Measurements from ENCODE around the gene CPEB4. TPM values are rescaled to one million over a fixed set of nuclear protein-coding genes. Genes with fewer than 3 reads are reported as not detected.

The CPEB4 gene
- total RNA-seq, 2 donors from 2014 or later: 51.9 to 102 TPM

GRCh38 chr5:173904151-173904550, 16.0 kb downstream of the CPEB4 start:
- no peak for DNase-seq (ENCODE audit: low spot score)
- intact Hi-C loops (cut with DNase I): no loop called here

GRCh38 chr5:173907284-173907683, 19.1 kb downstream of the CPEB4 start:
- no peak for DNase-seq (ENCODE audit: low spot score)
- intact Hi-C loops (cut with DNase I): no loop called here

DNA sequence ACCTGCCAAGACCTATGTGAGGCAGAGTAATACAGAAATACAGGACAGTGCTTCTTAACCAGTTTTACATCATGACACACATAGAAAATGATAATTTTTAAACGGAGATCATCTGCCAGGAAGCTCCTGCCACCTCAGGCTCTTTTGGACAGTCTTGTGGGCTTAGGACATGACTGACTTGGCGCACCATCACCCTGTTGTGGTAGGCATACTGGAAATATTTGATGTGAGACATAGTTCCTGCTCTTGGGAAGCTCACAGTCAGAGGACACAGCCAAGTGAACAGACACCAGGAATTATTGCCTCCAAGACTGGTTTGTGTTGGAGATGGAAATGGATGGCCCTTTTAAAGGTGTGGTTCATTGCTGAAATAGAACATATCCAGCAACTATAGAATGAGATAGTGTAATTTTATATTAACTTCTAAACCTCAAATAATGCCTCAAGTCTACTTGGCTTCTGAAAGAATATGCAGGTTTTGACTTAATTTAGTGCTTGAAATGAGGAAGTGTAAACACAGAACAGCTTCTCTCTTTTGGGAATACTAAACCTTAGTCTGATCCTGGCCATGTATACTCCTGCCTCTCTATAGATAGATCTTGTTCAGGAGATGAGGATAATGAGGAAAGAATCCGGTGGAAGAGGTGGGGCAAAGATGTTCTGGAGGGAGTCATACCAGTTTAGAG, 19.7 kb downstream of the CPEB4 start:
- no peak for DNase-seq (ENCODE audit: low spot score)
- intact Hi-C loops (cut with DNase I): no loop called here

GRCh38 chr5:173909199-173909598, 21.1 kb downstream of the CPEB4 start:
- no peak for DNase-seq (ENCODE audit: low spot score)
- intact Hi-C loops (cut with DNase I): no loop called here

DNA sequence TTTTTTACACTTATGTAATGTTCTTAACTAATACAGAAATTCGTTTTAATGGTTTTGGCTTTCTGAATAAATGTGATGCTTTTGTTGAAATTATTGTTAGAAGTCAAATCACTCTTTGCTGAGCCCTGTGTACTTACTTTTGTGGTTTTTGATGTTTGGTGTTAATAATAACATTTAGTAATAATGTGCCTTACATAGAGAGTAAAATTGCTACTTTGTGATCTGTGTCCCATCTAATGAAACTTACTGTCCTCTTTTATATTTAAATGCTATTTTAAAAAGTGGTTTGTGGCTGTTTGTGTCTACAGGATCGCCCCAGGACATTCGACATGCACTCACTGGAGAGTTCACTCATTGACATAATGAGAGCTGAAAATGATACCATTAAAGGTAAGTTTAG, 22.1 kb downstream of the CPEB4 start:
- intact Hi-C loops (cut with DNase I): no loop called here
- DNase-seq (ENCODE audit: low spot score): no peak

DNA sequence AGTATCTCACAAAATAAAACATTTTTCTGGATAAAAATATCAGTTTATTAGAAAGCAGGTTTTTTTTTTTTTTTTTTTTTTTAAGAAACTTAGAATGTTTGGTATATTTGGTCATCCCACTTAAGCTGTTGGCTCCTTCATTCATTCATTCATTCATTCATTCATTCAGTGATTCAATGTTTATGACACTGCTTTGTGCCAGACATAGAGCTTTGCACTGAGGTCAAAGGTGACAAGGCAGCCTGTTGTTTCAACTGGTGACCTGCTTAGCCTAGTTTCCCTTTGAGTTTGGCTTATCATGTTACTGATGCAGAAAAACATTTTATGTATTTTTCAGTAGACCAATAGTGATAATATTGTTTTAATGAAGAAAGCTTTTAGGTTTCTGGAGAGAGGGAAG, 23.5 kb downstream of the CPEB4 start:
- no peak for DNase-seq (ENCODE audit: low spot score)
- intact Hi-C loops (cut with DNase I): no loop called here

DNA sequence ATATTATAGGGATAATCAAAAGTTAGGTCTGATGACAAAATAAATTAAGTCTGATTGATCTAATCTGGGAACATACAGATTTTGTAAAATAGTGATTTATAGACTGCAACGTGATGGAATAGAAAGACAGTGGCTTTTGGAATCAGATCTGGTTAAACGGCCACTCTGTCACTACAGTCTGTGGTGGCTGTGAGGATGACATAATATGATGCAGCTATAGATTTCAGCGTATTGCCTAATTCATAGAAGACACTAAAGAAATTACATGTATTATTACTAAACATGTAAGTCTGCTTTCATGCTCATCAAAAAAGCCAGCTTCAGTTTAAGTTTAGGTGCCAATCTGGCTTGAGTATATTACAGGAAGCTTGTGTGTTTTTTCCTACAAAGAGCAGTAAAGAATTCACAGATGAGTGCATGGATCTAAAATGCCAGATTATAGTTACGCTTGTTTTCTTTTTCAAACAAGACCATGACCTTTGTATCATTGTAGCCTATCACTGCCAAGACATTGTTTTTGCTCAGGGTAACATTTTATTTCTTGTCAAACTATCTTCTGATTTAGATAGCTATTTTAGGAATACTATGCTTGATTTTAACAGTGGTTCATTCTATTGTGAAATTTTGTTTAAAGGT, 25.7 kb downstream of the CPEB4 start:
- intact Hi-C loops (cut with DNase I): no loop called here

GRCh38 chr5:173915310-173916014, 27.3 kb downstream of the CPEB4 start:
- intact Hi-C loops (cut with DNase I): no loop called here
- no peak for DNase-seq (ENCODE audit: low spot score)

More for the DNA sequence above, 25.7 kb downstream of the CPEB4 start:
- DNase-seq (ENCODE audit: low spot score): no peak

DNA sequence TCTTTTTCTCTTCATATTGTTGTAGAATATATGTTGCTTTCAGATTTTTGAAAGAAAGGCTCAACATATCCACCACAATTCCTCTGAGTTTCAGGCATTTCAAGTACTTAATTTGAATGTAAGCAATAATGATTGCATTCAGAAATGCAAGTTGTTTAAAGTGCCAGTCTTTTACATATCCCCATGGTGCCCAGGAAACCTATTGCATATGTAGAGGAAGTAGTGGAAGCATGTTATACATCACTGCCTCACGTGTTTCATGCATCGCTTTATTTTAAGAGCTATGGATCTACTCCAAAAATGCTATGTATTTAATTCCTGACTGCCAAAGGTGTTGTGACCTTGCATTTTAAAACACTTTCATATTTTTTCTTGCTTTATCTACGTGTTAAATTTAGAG, 28.1 kb downstream of the CPEB4 start:
- intact Hi-C loops (cut with DNase I): no loop called here
- DNase-seq (ENCODE audit: low spot score): no peak

- no peak for DNase-seq (ENCODE audit: low spot score)
- intact Hi-C loops (cut with DNase I): no loop called here
Observed at GRCh38 chr5:173917788-173918786, 29.9 kb downstream of the CPEB4 start.

DNA sequence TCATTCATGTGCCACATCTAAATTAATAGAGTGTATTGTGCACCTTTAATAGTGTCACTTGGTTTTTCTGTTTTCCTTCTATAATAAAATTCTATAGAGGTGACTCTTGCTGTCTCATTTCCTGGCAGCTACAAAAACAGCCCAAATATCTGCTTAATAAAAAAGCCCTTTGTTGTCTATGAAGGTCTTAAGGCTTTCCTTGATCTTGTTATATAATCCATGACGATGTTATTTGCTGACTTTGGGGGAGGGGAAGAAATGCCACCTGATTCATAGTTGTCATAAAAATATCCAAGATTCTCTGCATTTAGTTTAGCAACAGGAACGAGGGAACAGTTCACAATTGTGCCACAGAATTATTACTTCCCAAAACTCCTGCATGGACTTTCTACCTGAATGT, 31.3 kb downstream of the CPEB4 start:
- no peak for DNase-seq (ENCODE audit: low spot score)
- intact Hi-C loops (cut with DNase I): no loop called here

- intact Hi-C loops (cut with DNase I): no loop called here
- no peak for DNase-seq (ENCODE audit: low spot score)
Observed at GRCh38 chr5:173920024-173920753, 32.0 kb downstream of the CPEB4 start.

DNA sequence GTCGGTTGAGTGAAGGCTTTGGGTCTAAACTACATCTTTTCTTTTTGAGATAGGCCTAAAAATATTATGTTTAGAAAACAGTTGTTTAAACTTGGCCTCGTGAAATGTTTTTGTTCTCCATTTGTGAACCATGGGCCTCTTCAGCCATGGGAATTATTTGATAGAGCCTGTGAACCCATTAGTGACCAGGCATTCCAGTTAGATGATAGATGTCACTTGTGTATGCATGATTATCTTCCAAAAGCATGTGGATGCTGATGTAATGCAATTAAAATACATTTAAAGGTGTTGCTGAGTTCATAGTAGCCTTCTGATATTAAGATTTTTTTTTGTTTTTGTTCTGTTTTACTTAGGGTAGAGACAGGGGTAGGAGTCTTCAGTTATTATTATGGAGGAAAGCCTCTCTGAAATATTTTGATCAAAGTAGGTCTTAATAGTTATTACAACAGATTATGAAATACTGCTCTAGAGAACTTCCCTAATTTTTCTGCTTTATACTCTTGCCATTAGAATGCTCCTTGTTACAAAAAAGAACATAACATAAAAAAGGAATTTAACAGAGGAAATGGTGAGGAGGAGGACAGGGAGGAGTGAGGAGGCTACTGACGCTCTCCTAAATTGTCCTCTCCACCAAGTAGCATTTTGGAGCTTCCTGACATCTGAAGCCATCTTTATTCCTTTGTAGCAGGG, 32.9 kb downstream of the CPEB4 start:
- no peak for DNase-seq (ENCODE audit: low spot score)
- intact Hi-C loops (cut with DNase I): no loop called here

DNA sequence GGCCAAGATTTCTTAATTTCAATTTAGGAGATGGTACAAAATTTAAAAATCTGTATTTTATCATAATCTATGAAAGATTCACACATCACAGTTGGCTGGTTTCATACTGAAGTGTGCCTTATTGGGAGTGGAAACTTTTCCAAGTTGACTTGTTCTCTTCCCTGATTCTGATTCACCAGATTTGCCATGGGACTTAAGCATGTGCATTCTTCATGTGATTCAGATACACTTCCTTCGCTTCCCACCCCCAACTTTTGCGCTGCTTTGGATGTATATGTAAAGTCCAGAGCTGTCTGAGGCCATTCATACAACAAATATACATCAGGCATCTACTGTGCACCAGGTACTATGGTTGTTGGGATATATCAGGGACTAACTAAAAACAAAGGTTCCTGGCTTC, 34.4 kb downstream of the CPEB4 start:
- intact Hi-C loops (cut with DNase I): no loop called here
- DNase-seq (ENCODE audit: low spot score): no peak

- intact Hi-C loops (cut with DNase I): no loop called here
- DNase-seq (ENCODE audit: low spot score): no peak
Observed at GRCh38 chr5:173923218-173924095, 35.3 kb downstream of the CPEB4 start.

GRCh38 chr5:173924899-173925298, 36.8 kb downstream of the CPEB4 start:
- intact Hi-C loops (cut with DNase I): no loop called here

DNA sequence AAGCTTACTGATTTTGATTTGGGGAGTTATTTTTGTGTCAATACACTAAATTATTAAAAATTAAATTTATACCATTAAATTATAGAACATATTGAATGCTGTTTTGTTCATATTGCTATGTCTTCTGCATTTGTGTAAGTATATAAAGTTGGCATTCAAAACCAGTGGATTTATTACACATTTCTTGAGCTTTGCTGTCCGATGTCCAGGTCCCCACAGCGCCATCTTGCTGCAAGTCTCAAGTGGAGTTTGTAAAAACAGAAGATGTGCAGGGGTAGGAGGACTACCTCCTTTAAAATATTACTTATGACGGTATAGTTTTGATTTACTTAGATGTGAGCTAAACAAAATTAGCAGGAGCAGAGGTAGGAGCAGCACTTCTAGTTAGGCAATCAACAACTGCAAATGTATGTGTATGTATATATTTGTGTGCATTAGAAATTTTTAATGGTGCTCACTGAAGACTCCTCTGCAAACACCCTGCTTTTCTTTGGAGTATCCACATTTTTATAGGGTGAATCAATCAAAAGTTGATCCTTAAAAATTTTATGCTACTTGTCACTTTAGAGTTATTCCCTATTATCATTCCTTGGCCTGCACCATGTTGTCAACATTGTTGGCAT, 37.4 kb downstream of the CPEB4 start:
- intact Hi-C loops (cut with DNase I): no loop called here
- no peak for DNase-seq (ENCODE audit: low spot score)

More at GRCh38 chr5:173924899-173925298, 36.8 kb downstream of the CPEB4 start:
- no peak for DNase-seq (ENCODE audit: low spot score)

Measured in posterior vena cava (tissue), 2 donors.